ENCODE results near the gene MACROH2A1. TPM values are rescaled to one million over a fixed set of nuclear protein-coding genes. Genes with fewer than 3 reads are reported as not detected.

Gene MACROH2A1
- total RNA-seq, 1 experiment from 2014 or later: 83.8 TPM

- CTCF ChIA-PET: interaction anchor here (1.4 kb wide), 1 partner anchor 40 kb away, joined by 4 read pairs; no protein-coding TSS in a partner anchor
- no peak overlapping the region for H3K4me3 Mint-ChIP-seq
- no peaks in the 10 kb centered on the region for H3K4me1 Mint-ChIP-seq
- H3K27me3 Mint-ChIP-seq (ENCODE audit: low read depth): no peaks in the 10 kb centered on the region
- no peak overlapping the region for H3K27ac Mint-ChIP-seq
- peaks cover 44% of the 10 kb centered on the region for H3K36me3 Mint-ChIP-seq
- H3K9me3 Mint-ChIP-seq: no peaks in the 10 kb centered on the region
- DNase-seq (ENCODE audit: low spot score) (no peak), ATAC-seq (no peak)
- TF ChIP-seq NFATC4 (CRISPR knock-in tag; IDR thresholded peaks at IDR 0.05) (no peak), ATF6 (CRISPR knock-in tag; IDR thresholded peaks at IDR 0.05) (no peak), SMAD3 (CRISPR knock-in tag; IDR thresholded peaks at IDR 0.05; ENCODE audit: borderline replicate concordance) (no peak), NR2C2 (CRISPR knock-in tag; IDR thresholded peaks at IDR 0.05) (no peak), ZMAT4 (CRISPR knock-in tag; IDR thresholded peaks at IDR 0.05) (no peak), NFYB (CRISPR knock-in tag; conservative IDR thresholded peaks at IDR 0.05; ENCODE audit: low read depth) (no peak), ZNF281 (CRISPR knock-in tag; IDR thresholded peaks at IDR 0.05) (no peak), ZNF396 (CRISPR knock-in tag; IDR thresholded peaks at IDR 0.05; ENCODE audit: borderline replicate concordance) (no peak)
- POLR2A ChIA-PET: no interaction called here
Measured at GRCh38 chr5:135385576-135385975, 13.5 kb downstream of the MACROH2A1 start.

GRCh38 chr5:135384898-135385297, 14.1 kb downstream of the MACROH2A1 start:
- ChIA-PET CTCF (interaction anchor here (1.4 kb wide), 1 partner anchor 41 kb away, joined by 4 read pairs; no protein-coding TSS in a partner anchor), POLR2A (no interaction called here)
- H3K4me1 Mint-ChIP-seq: no peaks in the 10 kb centered on the region
- no peak overlapping the region for H3K27ac Mint-ChIP-seq
- DNase-seq (ENCODE audit: low spot score) (no peak), ATAC-seq (no peak)
- H3K4me3 Mint-ChIP-seq: no peak overlapping the region
- no peaks in the 10 kb centered on the region for H3K27me3 Mint-ChIP-seq (ENCODE audit: low read depth)
- no peaks in the 10 kb centered on the region for H3K9me3 Mint-ChIP-seq
- H3K36me3 Mint-ChIP-seq: peaks cover 46% of the 10 kb centered on the region
- TF ChIP-seq SOX15 (CRISPR knock-in tag; IDR thresholded peaks at IDR 0.05) (no peak), MXD4 (CRISPR knock-in tag; IDR thresholded peaks at IDR 0.05; ENCODE audit: borderline replicate concordance) (no peak), ZNF219 (CRISPR knock-in tag; IDR thresholded peaks at IDR 0.05; ENCODE audit: borderline replicate concordance) (no peak), ZNF138 (CRISPR knock-in tag; conservative IDR thresholded peaks at IDR 0.05) (no peak), ZSCAN18 (CRISPR knock-in tag; IDR thresholded peaks at IDR 0.05) (no peak), ZNF425 (CRISPR knock-in tag; conservative IDR thresholded peaks at IDR 0.05) (no peak), MYBL2 (CRISPR knock-in tag; IDR thresholded peaks at IDR 0.05) (no peak), ELF4 (CRISPR knock-in tag; IDR thresholded peaks at IDR 0.05; ENCODE audit: low read depth) (no peak), CREM (CRISPR knock-in tag; IDR thresholded peaks at IDR 0.05) (no peak), JUN (CRISPR knock-in tag; IDR thresholded peaks at IDR 0.05) (no peak), ATF2 (CRISPR knock-in tag; IDR thresholded peaks at IDR 0.05; ENCODE audit: borderline replicate concordance, low read depth) (no peak), CTCF (IDR thresholded peaks at IDR 0.05) (no peak), NFATC4 (CRISPR knock-in tag; IDR thresholded peaks at IDR 0.05) (no peak), AR (CRISPR knock-in tag; IDR thresholded peaks at IDR 0.05) (no peak)
